SK-N-SH treated with all-trans-retinoic acid at 6 μM for 48 hours (cell line): Measurements from ENCODE around the gene RIPOR3.

Experiments
- ATAC-seq: fragments of 200-7000 bp; cut with Tn5 transposase; 3 replicates; pipeline ENCODE4 v1.9.1; 2020; ENCODE audit warnings: mild to moderate bottlenecking, moderate library complexity
- ARNTL ChIP-seq: fragments of 450-650 bp; formaldehyde crosslinking; IDR thresholded peaks from 2 replicates; pipeline ENCODE4 v1.5.0; 2020; ENCODE audit warnings: low read depth, mild to moderate bottlenecking, moderate library complexity, borderline replicate concordance
- CREB5 ChIP-seq: fragments of 250-450 bp; sonication (Bioruptor Pico); IDR thresholded peaks from 2 replicates; pipeline ENCODE4 v1.5.1; 2020; ENCODE audit warnings: low read depth, mild to moderate bottlenecking, moderate library complexity
- CSDC2 ChIP-seq: fragments of 250-450 bp; sonication (Bioruptor Pico); IDR thresholded peaks from 2 replicates; pipeline ENCODE4 v1.5.0; 2020; ENCODE audit warnings: mild to moderate bottlenecking, moderate library complexity
- CSRNP3 ChIP-seq: fragments of 250-450 bp; sonication (Bioruptor Pico); IDR thresholded peaks from 2 replicates; pipeline ENCODE4 v1.5.1; 2021; ENCODE audit warnings: mild to moderate bottlenecking, moderate library complexity
- ESRRG ChIP-seq: fragments of 250-450 bp; sonication (Bioruptor Pico); IDR thresholded peaks from 2 replicates; pipeline ENCODE4 v1.6.1; 2021; ENCODE audit warnings: mild to moderate bottlenecking
- GLIS3 ChIP-seq: fragments of 250-450 bp; sonication (Bioruptor Pico); IDR thresholded peaks from 2 replicates; pipeline ENCODE4 v1.5.0; 2020; ENCODE audit warnings: mild to moderate bottlenecking, moderate library complexity
- PATZ1 ChIP-seq: fragments of 250-450 bp; sonication (Bioruptor Pico); IDR thresholded peaks from 2 replicates; pipeline ENCODE4 v1.8.0; 2020; ENCODE audit warnings: mild to moderate bottlenecking, moderate library complexity, borderline replicate concordance
- POU6F1 ChIP-seq: fragments of 250-450 bp; sonication (Bioruptor Pico); IDR thresholded peaks from 2 replicates; pipeline ENCODE4 v1.8.0; 2021; ENCODE audit warnings: low read depth, mild to moderate bottlenecking, moderate library complexity, borderline replicate concordance
- PPARA ChIP-seq: fragments of 250-450 bp; sonication (Bioruptor Pico); IDR thresholded peaks from 2 replicates; pipeline ENCODE4 v1.5.0; 2020; ENCODE audit warnings: mild to moderate bottlenecking, borderline replicate concordance
- RARB ChIP-seq: fragments of 250-450 bp; sonication (Bioruptor Pico); IDR thresholded peaks from 2 replicates; pipeline ENCODE4 v1.8.0; 2021; ENCODE audit warnings: mild to moderate bottlenecking, moderate library complexity
- SNAI2 ChIP-seq: fragments of 250-450 bp; sonication (Bioruptor Pico); IDR thresholded peaks from 2 replicates; pipeline ENCODE4 v1.5.0; 2020; ENCODE audit warnings: mild to moderate bottlenecking, moderate library complexity
- TOX ChIP-seq: fragments of 250-450 bp; sonication (Bioruptor Pico); IDR thresholded peaks from 2 replicates; pipeline ENCODE4 v1.8.0; 2021; ENCODE audit warnings: mild to moderate bottlenecking, moderate library complexity, borderline replicate concordance
- TSHZ2 ChIP-seq: fragments of 250-450 bp; sonication (Bioruptor Pico); IDR thresholded peaks from 2 replicates; pipeline ENCODE4 v1.5.0; 2020; ENCODE audit warnings: mild to moderate bottlenecking, moderate library complexity
- ZFP3 ChIP-seq: fragments of 250-450 bp; sonication (Bioruptor Pico); IDR thresholded peaks from 2 replicates; pipeline ENCODE4 v1.5.0; 2020; ENCODE audit warnings: mild to moderate bottlenecking, moderate library complexity
- ZFP30 ChIP-seq: fragments of 450-650 bp; formaldehyde crosslinking; IDR thresholded peaks from 2 replicates; pipeline ENCODE4 v1.5.0; 2022; ENCODE audit warnings: mild to moderate bottlenecking, moderate library complexity
- ZNF565 ChIP-seq: fragments of 450-650 bp; formaldehyde crosslinking; conservative IDR thresholded peaks from 2 replicates; pipeline ENCODE4 v1.5.0; 2020; ENCODE audit warnings: low read depth, mild to moderate bottlenecking, moderate library complexity
- ZNF70 ChIP-seq: fragments of 450-650 bp; formaldehyde crosslinking; IDR thresholded peaks from 2 replicates; pipeline ENCODE4 v1.5.0; 2020; ENCODE audit warnings: mild to moderate bottlenecking, moderate library complexity
- ZNF8 ChIP-seq: fragments of 450-650 bp; formaldehyde crosslinking; IDR thresholded peaks from 2 replicates; pipeline ENCODE4 v1.5.0; 2020; ENCODE audit warnings: mild to moderate bottlenecking, moderate library complexity

RIPOR3 gene

GRCh38 chr20:50596694-50597021 is 94.7 kb downstream of the RIPOR3 start (continued):
- TF ChIP-seq PATZ1 (CRISPR knock-in tag) = no peak
- TF ChIP-seq SNAI2 = no peak
- no peak for TF ChIP-seq POU6F1
- no peak for TF ChIP-seq CSDC2 (CRISPR knock-in tag)

GRCh38 chr20:50595988-50596693 is 95.2 kb downstream of the RIPOR3 start:
- ATAC-seq = no peak; the same call in 2 of the 3 replicates
- no peak for TF ChIP-seq CSDC2 (CRISPR knock-in tag)

- ATAC-seq = no peak
These were observed 95.9 kb downstream of the RIPOR3 start for GRCh38 chr20:50595433-50595895.

GRCh38 chr20:50594591-50595432 is 96.5 kb downstream of the RIPOR3 start:
- no peak; the same call in none of the 3 replicates for ATAC-seq
- TF ChIP-seq CSDC2 (CRISPR knock-in tag) (no peak), CSRNP3 (CRISPR knock-in tag) (no peak), RARB (no peak), GLIS3 (CRISPR knock-in tag) (no peak), ARNTL (no peak), ZFP30 (CRISPR knock-in tag) (no peak), PPARA (no peak), ESRRG (CRISPR knock-in tag) (no peak)

More at GRCh38 chr20:50595433-50595895, 95.9 kb downstream of the RIPOR3 start:
- TF ChIP-seq TOX (CRISPR knock-in tag) = no peak
- TF ChIP-seq ZFP30 (CRISPR knock-in tag) = no peak
- TF ChIP-seq ZNF70 (CRISPR knock-in tag) = no peak
- TF ChIP-seq RARB = no peak
- TF ChIP-seq ESRRG (CRISPR knock-in tag) = no peak
- no peak for TF ChIP-seq ZFP3 (CRISPR knock-in tag)
- no peak for TF ChIP-seq CSDC2 (CRISPR knock-in tag)
- no peak for TF ChIP-seq GLIS3 (CRISPR knock-in tag)
- TF ChIP-seq SNAI2 = no peak
- TF ChIP-seq, all 23 proteins: peak for 0

- ATAC-seq = no peak
- TF ChIP-seq PPARA (no peak), ESRRG (CRISPR knock-in tag) (no peak)
These were observed 97.1 kb downstream of the RIPOR3 start for GRCh38 chr20:50594231-50594590.

GRCh38 chr20:50593005-50593335 is 98.4 kb downstream of the RIPOR3 start:
- no peak for ATAC-seq
- TF ChIP-seq TOX (CRISPR knock-in tag) (no peak), TSHZ2 (CRISPR knock-in tag) (no peak), ZNF8 (no peak), CREB5 (no peak), CSDC2 (CRISPR knock-in tag) (no peak), ESRRG (CRISPR knock-in tag) (no peak), ZNF565 (CRISPR knock-in tag) (no peak), GLIS3 (CRISPR knock-in tag) (no peak), PATZ1 (CRISPR knock-in tag) (no peak), SNAI2 (no peak), RARB (no peak), ZNF70 (CRISPR knock-in tag) (no peak), ZFP30 (CRISPR knock-in tag) (no peak)
